WI38 (cell line): ENCODE data around the gene CASD1.
A peak's percentile ranks its signal among the peaks of the same experiment; 100 is the strongest.

Experiments used
- H3K4me3 ChIP-seq: 2 replicates; pipeline ENCODE4 v1.5.1; 2011; ENCODE audit warnings: low read depth, mild to moderate bottlenecking, control low read depth, low read length
- TF ChIP-seq, protein P1 (sequence below): IDR thresholded peaks from 2 replicates; pipeline ENCODE4 v1.5.1; 2012; ENCODE audit warnings: low read depth, mild to moderate bottlenecking, control low read depth, low read length

CASD1 gene

DNA sequence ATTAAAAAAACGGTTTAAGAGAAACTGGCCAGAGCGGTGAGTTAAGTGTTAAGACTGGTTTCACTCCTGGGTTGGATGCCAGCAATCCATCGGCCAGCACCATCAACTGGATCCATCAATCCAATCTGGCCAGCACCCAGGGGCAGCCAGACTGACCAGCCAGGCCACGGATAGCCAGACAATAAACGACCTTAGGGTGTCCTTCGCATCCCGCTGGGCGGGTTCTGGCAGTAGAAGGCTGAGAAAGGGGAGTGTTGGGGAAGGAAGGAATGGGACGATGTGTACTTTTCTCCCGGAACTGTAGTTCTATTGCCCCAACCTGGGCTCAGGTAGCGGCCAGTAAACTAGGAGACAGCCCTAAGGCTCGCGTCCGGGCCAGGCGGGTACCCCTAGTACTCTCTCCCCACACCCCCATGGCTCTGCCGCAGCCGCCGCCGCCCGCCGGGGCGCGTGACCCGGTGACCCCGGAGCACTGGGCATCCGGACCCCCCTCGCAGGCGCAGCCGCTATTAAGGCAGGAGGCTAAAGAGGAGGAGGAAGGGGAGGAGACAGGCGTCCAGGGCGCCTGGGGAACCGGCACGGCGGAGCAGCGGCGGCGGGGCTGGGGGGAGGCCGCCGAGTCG lies at the start of gene CASD1:
Gene CASD1 (plus strand): TSS at position 546 of the 623 bp plus-strand sequence. CDS start 276 bp downstream, outside the sequence.
- peak within 1 kb of the TSS; percentile 82 for H3K4me3 ChIP-seq
- TF ChIP-seq, protein P1, sequence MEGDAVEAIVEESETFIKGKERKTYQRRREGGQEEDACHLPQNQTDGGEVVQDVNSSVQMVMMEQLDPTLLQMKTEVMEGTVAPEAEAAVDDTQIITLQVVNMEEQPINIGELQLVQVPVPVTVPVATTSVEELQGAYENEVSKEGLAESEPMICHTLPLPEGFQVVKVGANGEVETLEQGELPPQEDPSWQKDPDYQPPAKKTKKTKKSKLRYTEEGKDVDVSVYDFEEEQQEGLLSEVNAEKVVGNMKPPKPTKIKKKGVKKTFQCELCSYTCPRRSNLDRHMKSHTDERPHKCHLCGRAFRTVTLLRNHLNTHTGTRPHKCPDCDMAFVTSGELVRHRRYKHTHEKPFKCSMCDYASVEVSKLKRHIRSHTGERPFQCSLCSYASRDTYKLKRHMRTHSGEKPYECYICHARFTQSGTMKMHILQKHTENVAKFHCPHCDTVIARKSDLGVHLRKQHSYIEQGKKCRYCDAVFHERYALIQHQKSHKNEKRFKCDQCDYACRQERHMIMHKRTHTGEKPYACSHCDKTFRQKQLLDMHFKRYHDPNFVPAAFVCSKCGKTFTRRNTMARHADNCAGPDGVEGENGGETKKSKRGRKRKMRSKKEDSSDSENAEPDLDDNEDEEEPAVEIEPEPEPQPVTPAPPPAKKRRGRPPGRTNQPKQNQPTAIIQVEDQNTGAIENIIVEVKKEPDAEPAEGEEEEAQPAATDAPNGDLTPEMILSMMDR: no peak

DNA sequence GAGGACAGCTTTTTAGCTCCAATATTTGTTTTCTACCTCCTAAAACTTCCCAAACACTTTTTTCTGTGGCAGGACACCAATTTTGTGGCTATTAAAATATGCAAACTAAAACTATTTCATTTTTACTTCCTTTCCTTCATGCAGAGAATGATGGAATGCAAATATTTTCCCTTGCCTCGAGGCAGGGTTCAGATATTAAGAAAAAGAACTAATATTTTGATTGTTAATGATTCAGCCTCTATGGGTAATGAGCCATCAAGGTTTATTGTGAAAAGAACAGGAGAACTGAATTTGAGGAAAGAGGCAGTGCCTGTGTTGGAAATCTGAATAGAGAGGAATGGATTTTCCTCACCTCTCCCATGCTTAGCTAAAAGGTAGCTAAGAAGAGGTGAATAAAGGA lies 43.1 kb upstream of the CASD1 start:
- H3K4me3 ChIP-seq: no peak overlapping the region
- TF ChIP-seq, protein P1: no peak

GRCh38 chr7:94471604-94472003 lies 38.0 kb upstream of the CASD1 start:
- TF ChIP-seq, protein P1: no peak
- H3K4me3 ChIP-seq: no peak overlapping the region

GRCh38 chr7:94472608-94473007 lies 37.0 kb upstream of the CASD1 start:
- H3K4me3 ChIP-seq: no peak overlapping the region
- TF ChIP-seq, protein P1: no peak

- no peak overlapping the region for H3K4me3 ChIP-seq
- TF ChIP-seq, protein P1: no peak
Observed at GRCh38 chr7:94476251-94476840, 33.3 kb upstream of the CASD1 start.

GRCh38 chr7:94477878-94478277 lies 31.7 kb upstream of the CASD1 start:
- TF ChIP-seq, protein P1: no peak
- H3K4me3 ChIP-seq: no peak overlapping the region

DNA sequence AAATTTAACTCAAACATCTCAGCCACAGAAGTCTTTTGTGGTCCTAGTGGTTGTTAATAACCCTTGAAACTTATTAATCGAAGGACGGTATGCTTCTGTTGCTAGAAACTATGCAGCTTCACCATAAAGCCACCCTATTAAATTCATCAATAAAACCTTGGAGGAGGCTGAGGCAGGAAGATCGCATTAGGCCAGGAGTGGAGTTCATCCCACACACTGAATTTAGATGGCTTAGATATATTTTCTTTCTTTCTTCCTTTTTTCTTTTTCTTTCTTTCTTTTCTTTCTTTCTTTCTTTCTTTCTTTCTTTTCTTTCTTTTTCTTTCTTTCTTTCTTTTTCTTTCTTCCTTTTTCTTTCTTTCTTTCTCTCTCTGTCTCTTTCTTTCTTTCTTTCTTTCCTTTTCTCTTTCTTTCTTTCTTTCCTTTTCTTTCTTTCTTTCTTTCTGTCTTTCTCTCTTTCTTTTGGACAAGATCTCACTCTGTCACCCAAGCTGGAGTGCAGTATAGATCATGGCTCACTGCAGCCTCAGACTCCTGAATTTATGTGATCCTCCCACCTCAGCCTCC lies 30.9 kb upstream of the CASD1 start:
- TF ChIP-seq, protein P1: no peak
- H3K4me3 ChIP-seq: no peak overlapping the region
